GM13976 (cell line): ENCODE results near the gene STK17B.

ENCODE experiments used
- DNase-seq: peaks from one replicate; pipeline ENCODE4 v3.0.0; 2012; ENCODE audit warnings: low spot score
- CTCF ChIP-seq: IDR thresholded peaks from 2 replicates; pipeline ENCODE4 v1.5.1; 2012; ENCODE audit warnings: borderline replicate concordance, mild to moderate bottlenecking; ENCODE audit not compliant: insufficient read depth; ENCODE audit errors: extremely low read depth, missing control alignments, control extremely low read depth
- in situ Hi-C: fragments of 300-500 bp; cut with MboI; formaldehyde crosslinking; loops from one replicate; pipeline ENCODE4 v1.12.0; 2022; ENCODE audit warnings: low sequenced_read_pairs, mixed read lengths, inconsistent platforms; ENCODE audit not compliant: unreplicated experiment

Gene STK17B

GRCh38 chr2:196177124-196177523 lies 5.7 kb upstream of the STK17B start:
- no peak for TF ChIP-seq CTCF
- in situ Hi-C loops: loop anchor here (10.0 kb wide), 2 partner anchors 68 to 98 kb away; no protein-coding TSS in a partner anchor

GRCh38 chr2:196176142-196176738 lies 4.9 kb upstream of the STK17B start:
- in situ Hi-C loops: loop anchor here (10.0 kb wide), 2 partner anchors 69 to 99 kb away; no protein-coding TSS in a partner anchor
- peak; percentile 54 for DNase-seq
- TF ChIP-seq CTCF: no peak

More at GRCh38 chr2:196177124-196177523, 5.7 kb upstream of the STK17B start:
- no peak for DNase-seq

GRCh38 chr2:196174404-196174803 lies 3.0 kb upstream of the STK17B start:
- no peak for DNase-seq
- in situ Hi-C loops: loop anchor here (10.0 kb wide), 2 partner anchors 70 to 100 kb away; no protein-coding TSS in a partner anchor
- TF ChIP-seq CTCF: no peak

GRCh38 chr2:196173505-196173904 lies 2.1 kb upstream of the STK17B start:
- no peak for TF ChIP-seq CTCF
- no peak for DNase-seq
- in situ Hi-C loops: loop anchor here (10.0 kb wide), 2 partner anchors 71 to 101 kb away; no protein-coding TSS in a partner anchor

- no peak for TF ChIP-seq CTCF
- no peak for DNase-seq
- in situ Hi-C loops: loop anchor here (10.0 kb wide), 2 partner anchors 72 to 102 kb away; no protein-coding TSS in a partner anchor
These were observed 1.6 kb upstream of the STK17B start for GRCh38 chr2:196172951-196173350.

- TF ChIP-seq CTCF: no peak
- in situ Hi-C loops: loop anchor here (10.0 kb wide), 2 partner anchors 73 to 103 kb away; no protein-coding TSS in a partner anchor
- DNase-seq: no peak
These were observed 568 bp upstream of the STK17B start for GRCh38 chr2:196171946-196172345.
